HL-60 (cell line): ENCODE data around the gene TJP2.

Experiments used
- GABPA ChIP-seq: IDR thresholded peaks from 2 replicates; pipeline ENCODE4 v1.6.1; 2012; ENCODE audit warnings: low read depth
- POLR2AphosphoS5 ChIP-seq: IDR thresholded peaks from 2 replicates; pipeline ENCODE4 v1.6.1; 2012; ENCODE audit warnings: low read depth
- SPI1 ChIP-seq: IDR thresholded peaks from 2 replicates; pipeline ENCODE4 v1.6.1; 2012; ENCODE audit warnings: low read depth, mild to moderate bottlenecking, borderline replicate concordance
- TF ChIP-seq, protein P1 (sequence below): IDR thresholded peaks from one replicate; pipeline ENCODE4 v1.5.1; 2011; ENCODE audit warnings: low read length, control low read depth, inconsistent platforms; ENCODE audit not compliant: insufficient read depth
- TF ChIP-seq, protein P2 (sequence below): IDR thresholded peaks from 2 replicates; pipeline ENCODE4 v1.6.1; 2012; ENCODE audit warnings: low read depth; ENCODE audit not compliant: insufficient replicate concordance

DNA sequence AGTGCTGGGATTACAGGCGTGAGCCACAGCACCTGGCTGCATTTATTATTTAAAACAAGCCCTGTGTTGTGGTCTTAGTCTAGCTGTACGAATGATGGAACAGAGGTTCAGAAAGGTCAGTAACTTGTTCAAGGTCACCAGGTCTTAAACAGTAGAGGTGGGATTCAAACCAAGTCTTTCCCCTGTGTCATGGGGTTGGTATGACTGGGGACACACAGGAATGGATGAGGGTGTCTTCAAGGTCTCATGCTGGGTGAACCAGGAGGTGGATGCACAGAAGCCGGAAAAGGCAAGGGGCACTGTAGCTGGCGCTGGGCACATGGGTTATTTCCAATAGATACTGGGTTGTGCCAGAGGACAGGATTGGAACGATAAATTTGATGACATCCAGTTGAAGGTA is 32.2 kb upstream of the TJP2 start:
- TF ChIP-seq, protein P1, sequence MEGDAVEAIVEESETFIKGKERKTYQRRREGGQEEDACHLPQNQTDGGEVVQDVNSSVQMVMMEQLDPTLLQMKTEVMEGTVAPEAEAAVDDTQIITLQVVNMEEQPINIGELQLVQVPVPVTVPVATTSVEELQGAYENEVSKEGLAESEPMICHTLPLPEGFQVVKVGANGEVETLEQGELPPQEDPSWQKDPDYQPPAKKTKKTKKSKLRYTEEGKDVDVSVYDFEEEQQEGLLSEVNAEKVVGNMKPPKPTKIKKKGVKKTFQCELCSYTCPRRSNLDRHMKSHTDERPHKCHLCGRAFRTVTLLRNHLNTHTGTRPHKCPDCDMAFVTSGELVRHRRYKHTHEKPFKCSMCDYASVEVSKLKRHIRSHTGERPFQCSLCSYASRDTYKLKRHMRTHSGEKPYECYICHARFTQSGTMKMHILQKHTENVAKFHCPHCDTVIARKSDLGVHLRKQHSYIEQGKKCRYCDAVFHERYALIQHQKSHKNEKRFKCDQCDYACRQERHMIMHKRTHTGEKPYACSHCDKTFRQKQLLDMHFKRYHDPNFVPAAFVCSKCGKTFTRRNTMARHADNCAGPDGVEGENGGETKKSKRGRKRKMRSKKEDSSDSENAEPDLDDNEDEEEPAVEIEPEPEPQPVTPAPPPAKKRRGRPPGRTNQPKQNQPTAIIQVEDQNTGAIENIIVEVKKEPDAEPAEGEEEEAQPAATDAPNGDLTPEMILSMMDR: no peak
- TF ChIP-seq POLR2AphosphoS5 (no peak), GABPA (no peak), SPI1 (no peak)
- TF ChIP-seq, protein P2, sequence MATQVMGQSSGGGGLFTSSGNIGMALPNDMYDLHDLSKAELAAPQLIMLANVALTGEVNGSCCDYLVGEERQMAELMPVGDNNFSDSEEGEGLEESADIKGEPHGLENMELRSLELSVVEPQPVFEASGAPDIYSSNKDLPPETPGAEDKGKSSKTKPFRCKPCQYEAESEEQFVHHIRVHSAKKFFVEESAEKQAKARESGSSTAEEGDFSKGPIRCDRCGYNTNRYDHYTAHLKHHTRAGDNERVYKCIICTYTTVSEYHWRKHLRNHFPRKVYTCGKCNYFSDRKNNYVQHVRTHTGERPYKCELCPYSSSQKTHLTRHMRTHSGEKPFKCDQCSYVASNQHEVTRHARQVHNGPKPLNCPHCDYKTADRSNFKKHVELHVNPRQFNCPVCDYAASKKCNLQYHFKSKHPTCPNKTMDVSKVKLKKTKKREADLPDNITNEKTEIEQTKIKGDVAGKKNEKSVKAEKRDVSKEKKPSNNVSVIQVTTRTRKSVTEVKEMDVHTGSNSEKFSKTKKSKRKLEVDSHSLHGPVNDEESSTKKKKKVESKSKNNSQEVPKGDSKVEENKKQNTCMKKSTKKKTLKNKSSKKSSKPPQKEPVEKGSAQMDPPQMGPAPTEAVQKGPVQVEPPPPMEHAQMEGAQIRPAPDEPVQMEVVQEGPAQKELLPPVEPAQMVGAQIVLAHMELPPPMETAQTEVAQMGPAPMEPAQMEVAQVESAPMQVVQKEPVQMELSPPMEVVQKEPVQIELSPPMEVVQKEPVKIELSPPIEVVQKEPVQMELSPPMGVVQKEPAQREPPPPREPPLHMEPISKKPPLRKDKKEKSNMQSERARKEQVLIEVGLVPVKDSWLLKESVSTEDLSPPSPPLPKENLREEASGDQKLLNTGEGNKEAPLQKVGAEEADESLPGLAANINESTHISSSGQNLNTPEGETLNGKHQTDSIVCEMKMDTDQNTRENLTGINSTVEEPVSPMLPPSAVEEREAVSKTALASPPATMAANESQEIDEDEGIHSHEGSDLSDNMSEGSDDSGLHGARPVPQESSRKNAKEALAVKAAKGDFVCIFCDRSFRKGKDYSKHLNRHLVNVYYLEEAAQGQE: no peak
